PC-3 (cell line): Measurements from ENCODE around the gene SYT15. TPM values are rescaled to one million over a fixed set of nuclear protein-coding genes. Genes with fewer than 3 reads are reported as not detected.
"Not testable (repeated sequence)": the region's sequence is repeated elsewhere in the genome, so short reads cannot be mapped to it uniquely, and the experiment has no call there.

Experiments
- ATAC-seq: fragments of 200-7000 bp; cut with Tn5 transposase; 2 replicates; pipeline ENCODE4 v1.9.1; 2020; ENCODE audit warnings: mild to moderate bottlenecking, moderate library complexity
- BruUV-seq: library from RNA; stranded (reverse); fragments of 400-500 nt; replicated peaks from 2 replicates; lab custom pipeline; 2021; lab: Mats Ljungman, UMichigan
- CTCF ChIA-PET: fragments of 300-600 bp; sonication (Branson Sonifier 250); formaldehyde crosslinking; loops from one replicate; lab custom pipeline; 2022; ENCODE audit warnings: antibody characterized with exemption; lab: Charles Lee
- POLR2A ChIA-PET: fragments of 300-600 bp; sonication (Branson Sonifier 250); formaldehyde crosslinking; loops from one replicate; lab custom pipeline; 2022; ENCODE audit warnings: antibody characterized with exemption; ENCODE audit not compliant: unreplicated experiment; lab: Charles Lee
- DNase-seq: peaks from one replicate; pipeline ENCODE4 v3.0.0-alpha.2; 2015
- H2AFZ ChIP-seq: fragments of 300-600 bp; sonication (generic); 2 replicates; pipeline ENCODE4 v1.6.0; 2016; ENCODE audit warnings: antibody characterized with exemption, low read length
- H3F3A ChIP-seq: fragments of 300-600 bp; sonication (generic); one replicate; pipeline ENCODE4 v1.6.0; 2017; ENCODE audit warnings: antibody characterized with exemption, low read length, control low read depth, mild to moderate bottlenecking; ENCODE audit not compliant: unreplicated experiment
- H3K27ac ChIP-seq: fragments of 300-600 bp; sonication (generic); 2 replicates; pipeline ENCODE4 v1.5.1; 2016; ENCODE audit warnings: mild to moderate bottlenecking, low read length
- H3K27me3 ChIP-seq: fragments of 300-600 bp; sonication (generic); 2 replicates; pipeline ENCODE4 v1.6.1; 2016; ENCODE audit warnings: low read length, mixed read lengths
- H3K36me3 ChIP-seq: fragments of 300-600 bp; sonication (generic); 2 replicates; pipeline ENCODE4 v1.6.1; 2016; ENCODE audit warnings: low read depth, mixed run types, low read length, mixed read lengths
- H3K4me1 ChIP-seq: fragments of 300-600 bp; sonication (generic); 2 replicates; pipeline ENCODE4 v1.5.1; 2016; ENCODE audit warnings: low read length; ENCODE audit not compliant: insufficient read depth
- H3K4me2 ChIP-seq: fragments of 300-600 bp; sonication (generic); 2 replicates; pipeline ENCODE4 v1.6.0; 2016; ENCODE audit warnings: low read length
- H3K4me3 ChIP-seq: fragments of 300-600 bp; sonication (generic); 2 replicates; pipeline ENCODE4 v1.5.1; 2016; ENCODE audit warnings: mild to moderate bottlenecking, low read length, mixed read lengths
- H3K79me2 ChIP-seq: fragments of 300-600 bp; sonication (generic); 2 replicates; pipeline ENCODE4 v1.6.1; 2017; ENCODE audit warnings: low read length, mixed read lengths
- H3K9ac ChIP-seq: fragments of 300-600 bp; sonication (generic); 2 replicates; pipeline ENCODE4 v1.6.0; 2016; ENCODE audit warnings: mild to moderate bottlenecking, low read length
- H3K9me2 ChIP-seq: fragments of 300-600 bp; sonication (generic); replicated peaks from 2 replicates; pipeline ENCODE4 v1.6.1; 2016; ENCODE audit warnings: mixed run types, low read length, mixed read lengths
- H3K9me3 ChIP-seq: fragments of 300-600 bp; sonication (generic); 2 replicates; pipeline ENCODE4 v1.6.1; 2016; ENCODE audit warnings: low read length, mixed read lengths
- H4K20me1 ChIP-seq: fragments of 300-600 bp; sonication (generic); 2 replicates; pipeline ENCODE4 v1.6.1; 2016; ENCODE audit warnings: low read length, mixed read lengths
- intact Hi-C: fragments of 100-400 bp; cut with micrococcal nuclease; formaldehyde crosslinking; loops from 2 replicates; pipeline ENCODE4 v1.9.0; 2023
- total RNA-seq: library from RNA; depleted of rRNA; stranded (reverse); fragments of >200 nt; gene quantifications from 2 replicates; pipeline ENCODE4 v1.2.3, GENCODE V29; 2014

SYT15 gene
- total RNA-seq, 1 experiment from 2014 or later = not detected

GRCh38 chr10:46587546-46587945 lies 8.6 kb downstream of the SYT15 start:
- H3K27ac ChIP-seq, H3K9me3 ChIP-seq, DNase-seq, H3F3A ChIP-seq, POLR2A ChIA-PET, H2AFZ ChIP-seq, H3K36me3 ChIP-seq, intact Hi-C loops, BruUV-seq, H3K27me3 ChIP-seq, H3K4me3 ChIP-seq, CTCF ChIA-PET, ATAC-seq, H3K9ac ChIP-seq, H3K9me2 ChIP-seq, H3K4me1 ChIP-seq, H3K79me2 ChIP-seq, H3K4me2 ChIP-seq, H4K20me1 ChIP-seq: not testable (repeated sequence)

- ATAC-seq, CTCF ChIA-PET: not testable (repeated sequence)
Measured at GRCh38 chr10:46588221-46588620, 9.3 kb downstream of the SYT15 start.

GRCh38 chr10:46589589-46589988 lies 10.7 kb downstream of the SYT15 start:
- H4K20me1 ChIP-seq, H3K4me1 ChIP-seq, H3K27ac ChIP-seq, H3K4me2 ChIP-seq, H3K9me3 ChIP-seq, CTCF ChIA-PET, H3K79me2 ChIP-seq, H3K4me3 ChIP-seq, POLR2A ChIA-PET, BruUV-seq, H3K9me2 ChIP-seq, H3K27me3 ChIP-seq, H3K36me3 ChIP-seq, H2AFZ ChIP-seq, ATAC-seq, H3F3A ChIP-seq, intact Hi-C loops, H3K9ac ChIP-seq, DNase-seq: not testable (repeated sequence)

More at GRCh38 chr10:46588221-46588620, 9.3 kb downstream of the SYT15 start:
- H3K9ac ChIP-seq, H3F3A ChIP-seq, intact Hi-C loops, POLR2A ChIA-PET, H3K4me1 ChIP-seq, H3K4me2 ChIP-seq, H3K27ac ChIP-seq, BruUV-seq, H3K9me2 ChIP-seq, H4K20me1 ChIP-seq, H3K9me3 ChIP-seq, H3K4me3 ChIP-seq, H3K79me2 ChIP-seq, H3K36me3 ChIP-seq, H3K27me3 ChIP-seq, H2AFZ ChIP-seq, DNase-seq: not testable (repeated sequence)

GRCh38 chr10:46591053-46591452 lies 12.1 kb downstream of the SYT15 start:
- BruUV-seq, CTCF ChIA-PET, ATAC-seq: not testable (repeated sequence)

GRCh38 chr10:46593307-46593706 lies 14.4 kb downstream of the SYT15 start:
- H3K9ac ChIP-seq, H3K9me3 ChIP-seq, H3F3A ChIP-seq, H3K4me2 ChIP-seq, H2AFZ ChIP-seq, H3K79me2 ChIP-seq, H3K9me2 ChIP-seq, intact Hi-C loops, H4K20me1 ChIP-seq, POLR2A ChIA-PET, DNase-seq, H3K36me3 ChIP-seq, H3K4me3 ChIP-seq, H3K4me1 ChIP-seq, CTCF ChIA-PET, H3K27ac ChIP-seq, H3K27me3 ChIP-seq, BruUV-seq, ATAC-seq: not testable (repeated sequence)

More at GRCh38 chr10:46591053-46591452, 12.1 kb downstream of the SYT15 start:
- H3K36me3 ChIP-seq, H3K79me2 ChIP-seq, H3K27ac ChIP-seq, DNase-seq, H3K4me1 ChIP-seq, H3K9me3 ChIP-seq, H3K27me3 ChIP-seq, H3K9ac ChIP-seq, H3K9me2 ChIP-seq, H4K20me1 ChIP-seq, intact Hi-C loops, H3K4me2 ChIP-seq, H3F3A ChIP-seq, POLR2A ChIA-PET, H2AFZ ChIP-seq, H3K4me3 ChIP-seq: not testable (repeated sequence)

- POLR2A ChIA-PET, H2AFZ ChIP-seq, ATAC-seq, intact Hi-C loops, H3K4me2 ChIP-seq, H3K27ac ChIP-seq, H3F3A ChIP-seq, CTCF ChIA-PET, DNase-seq, H3K4me1 ChIP-seq, H3K27me3 ChIP-seq, H3K36me3 ChIP-seq, H3K79me2 ChIP-seq, H3K9me3 ChIP-seq, H4K20me1 ChIP-seq, H3K4me3 ChIP-seq, BruUV-seq, H3K9ac ChIP-seq, H3K9me2 ChIP-seq: not testable (repeated sequence)
Measured at GRCh38 chr10:46594453-46595063, 15.6 kb downstream of the SYT15 start.

GRCh38 chr10:46596570-46596969 lies 17.6 kb downstream of the SYT15 start:
- not testable (repeated sequence) for H3K4me3 ChIP-seq, H3K4me2 ChIP-seq

More at GRCh38 chr10:46596570-46596969, 17.6 kb downstream of the SYT15 start:
- H3K36me3 ChIP-seq, H3K9me2 ChIP-seq, H3K9ac ChIP-seq, DNase-seq, intact Hi-C loops, H3K27me3 ChIP-seq, BruUV-seq, H2AFZ ChIP-seq, H3K4me1 ChIP-seq, POLR2A ChIA-PET, ATAC-seq, H3K9me3 ChIP-seq, H3K79me2 ChIP-seq, CTCF ChIA-PET, H4K20me1 ChIP-seq, H3F3A ChIP-seq, H3K27ac ChIP-seq: not testable (repeated sequence)
